ENCODE measurements around the gene CFAP161.

Gene CFAP161

GRCh38 chr15:81133782-81134461 is at the start of gene CFAP161:
CFAP161 (plus strand) TSS chr15:81134270; CDS start chr15:81134330, 60 bp downstream.
- DNase-seq (ENCODE audit: low read depth in 1 of 2, low spot score in 1 of 2), result peak in 1 of 2 donors; percentile 9

- DNase-seq (ENCODE audit: low read depth in 1 of 2, low spot score in 1 of 2), result no peak
Measured at GRCh38 chr15:81084716-81085115, 49.4 kb upstream of the CFAP161 start.

GRCh38 chr15:81085213-81085612 is 48.9 kb upstream of the CFAP161 start:
- no peak for DNase-seq (ENCODE audit: low read depth in 1 of 2, low spot score in 1 of 2)

GRCh38 chr15:81085898-81086297 is 48.2 kb upstream of the CFAP161 start:
- no peak for DNase-seq (ENCODE audit: low read depth in 1 of 2, low spot score in 1 of 2)

- no peak for DNase-seq (ENCODE audit: low read depth in 1 of 2, low spot score in 1 of 2)
Measured at GRCh38 chr15:81087066-81087465, 47.0 kb upstream of the CFAP161 start.

- DNase-seq (ENCODE audit: low read depth in 1 of 2, low spot score in 1 of 2), result no peak
Measured at GRCh38 chr15:81087694-81088093, 46.4 kb upstream of the CFAP161 start.

GRCh38 chr15:81088470-81089013 is 45.5 kb upstream of the CFAP161 start:
- no peak for DNase-seq (ENCODE audit: low read depth in 1 of 2, low spot score in 1 of 2)

GRCh38 chr15:81091889-81092558 is 42.0 kb upstream of the CFAP161 start:
- no peak for DNase-seq (ENCODE audit: low read depth in 1 of 2, low spot score in 1 of 2)

GRCh38 chr15:81092559-81092902 is 41.5 kb upstream of the CFAP161 start:
- no peak for DNase-seq (ENCODE audit: low read depth in 1 of 2, low spot score in 1 of 2)

GRCh38 chr15:81093961-81094360 is 40.1 kb upstream of the CFAP161 start:
- no peak for DNase-seq (ENCODE audit: low read depth in 1 of 2, low spot score in 1 of 2)

- no peak for DNase-seq (ENCODE audit: low read depth in 1 of 2, low spot score in 1 of 2)
Measured at GRCh38 chr15:81095690-81096365, 38.2 kb upstream of the CFAP161 start.

- DNase-seq (ENCODE audit: low read depth in 1 of 2, low spot score in 1 of 2), result no peak
Measured at GRCh38 chr15:81096398-81096797, 37.7 kb upstream of the CFAP161 start.

GRCh38 chr15:81097116-81097889 is 36.8 kb upstream of the CFAP161 start:
- no peak for DNase-seq (ENCODE audit: low read depth in 1 of 2, low spot score in 1 of 2)

GRCh38 chr15:81097890-81098280 is 36.2 kb upstream of the CFAP161 start:
- no peak for DNase-seq (ENCODE audit: low read depth in 1 of 2, low spot score in 1 of 2)

- DNase-seq (ENCODE audit: low read depth in 1 of 2, low spot score in 1 of 2), result no peak
Measured at GRCh38 chr15:81098349-81098748, 35.7 kb upstream of the CFAP161 start.

GRCh38 chr15:81098861-81099651 is 35.0 kb upstream of the CFAP161 start:
- DNase-seq (ENCODE audit: low read depth in 1 of 2, low spot score in 1 of 2), result no peak

- DNase-seq (ENCODE audit: low read depth in 1 of 2, low spot score in 1 of 2), result no peak
Measured at GRCh38 chr15:81101894-81102815, 31.9 kb upstream of the CFAP161 start.

- no peak for DNase-seq (ENCODE audit: low read depth in 1 of 2, low spot score in 1 of 2)
Measured at GRCh38 chr15:81103857-81104256, 30.2 kb upstream of the CFAP161 start.

GRCh38 chr15:81105545-81105944 is 28.5 kb upstream of the CFAP161 start:
- no peak for DNase-seq (ENCODE audit: low read depth in 1 of 2, low spot score in 1 of 2)

All from activated CD4-positive, alpha-beta T cell treated with anti-CD3 and anti-CD28 coated beads, Interleukin-2, amount 50 U/mL, for 24 hours (primary cell).